BE2C (cell line): Measurements from ENCODE around the gene SHC4. TPM values are rescaled to one million over a fixed set of nuclear protein-coding genes. Genes with fewer than 3 reads are reported as not detected.

ENCODE experiments used
- DNase-seq: peaks from one replicate; pipeline ENCODE4 v3.0.0-alpha.2; 2020
- H3K27me3 ChIP-seq: fragments of 250-450 bp; sonication (Bioruptor Pico); 2 replicates; pipeline ENCODE4 v1.5.1; 2020; ENCODE audit warnings: mild to moderate bottlenecking
- H3K36me3 ChIP-seq: fragments of 250-450 bp; sonication (Bioruptor Pico); 2 replicates; pipeline ENCODE4 v1.5.1; 2020; ENCODE audit warnings: mild to moderate bottlenecking
- H3K4me1 ChIP-seq: fragments of 250-450 bp; sonication (Bioruptor Pico); 2 replicates; pipeline ENCODE4 v1.5.1; 2020
- H3K4me3 ChIP-seq: 2 replicates; pipeline ENCODE4 v1.5.1; 2011; ENCODE audit warnings: low read depth, low read length
- H3K9me3 ChIP-seq: fragments of 250-450 bp; sonication (Bioruptor Pico); 2 replicates; pipeline ENCODE4 v1.5.1; 2020
- polyA plus RNA-seq: library from polyadenylated mRNA; unstranded; fragments of >200 nt; gene quantifications from one replicate; pipeline ENCODE4 v1.2.1, GENCODE V29; 2012; ENCODE audit warnings: low read depth, missing spikeins; ENCODE audit not compliant: insufficient read length, insufficient read depth
- TF ChIP-seq, protein P1 (sequence below): IDR thresholded peaks from 2 replicates; pipeline ENCODE4 v1.5.1; 2012; ENCODE audit warnings: mild to moderate bottlenecking, low read depth, low read length

The SHC4 gene, protein sequence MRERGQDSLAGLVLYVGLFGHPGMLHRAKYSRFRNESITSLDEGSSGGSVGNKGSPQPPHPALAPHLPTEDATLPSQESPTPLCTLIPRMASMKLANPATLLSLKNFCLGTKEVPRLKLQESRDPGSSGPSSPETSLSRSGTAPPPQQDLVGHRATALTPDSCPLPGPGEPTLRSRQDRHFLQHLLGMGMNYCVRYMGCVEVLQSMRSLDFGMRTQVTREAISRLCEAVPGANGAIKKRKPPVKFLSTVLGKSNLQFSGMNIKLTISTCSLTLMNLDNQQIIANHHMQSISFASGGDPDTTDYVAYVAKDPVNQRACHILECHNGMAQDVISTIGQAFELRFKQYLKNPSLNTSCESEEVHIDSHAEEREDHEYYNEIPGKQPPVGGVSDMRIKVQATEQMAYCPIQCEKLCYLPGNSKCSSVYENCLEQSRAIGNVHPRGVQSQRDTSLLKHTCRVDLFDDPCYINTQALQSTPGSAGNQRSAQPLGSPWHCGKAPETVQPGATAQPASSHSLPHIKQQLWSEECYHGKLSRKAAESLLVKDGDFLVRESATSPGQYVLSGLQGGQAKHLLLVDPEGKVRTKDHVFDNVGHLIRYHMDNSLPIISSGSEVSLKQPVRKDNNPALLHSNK
- 0.82 TPM for polyA plus RNA-seq

DNA sequence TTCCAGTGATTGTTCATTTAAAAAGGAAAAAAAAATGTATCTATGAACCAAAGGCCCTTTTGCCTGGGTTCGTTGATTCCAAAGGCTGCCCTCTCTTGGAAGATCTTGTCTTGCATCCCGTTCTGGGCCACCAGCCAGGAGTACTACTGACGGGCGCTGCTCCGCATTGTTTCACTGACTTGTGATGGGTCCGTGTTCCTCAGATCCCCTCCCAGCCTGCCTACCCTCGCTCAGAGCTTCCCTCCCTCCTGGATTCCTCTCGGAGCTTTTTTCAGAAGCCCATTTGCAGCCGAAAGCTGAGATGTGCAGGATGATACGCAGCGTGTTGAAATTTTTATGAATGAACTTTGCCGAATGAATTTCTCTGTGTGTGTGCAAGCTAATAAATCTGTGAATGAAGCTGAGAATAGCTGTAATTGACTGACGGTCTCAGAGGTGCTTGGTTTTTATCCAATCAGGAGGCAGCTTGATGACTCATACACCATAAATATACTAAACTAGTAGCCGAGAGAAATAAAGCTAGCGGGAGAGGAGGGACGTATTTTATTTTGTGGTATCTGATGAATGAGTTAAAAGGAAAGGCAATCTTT, at the start of gene SHC4:
Gene SHC4, minus strand, starts transcription at position 396 of the 590 bp plus-strand sequence. CDS start 904 bp downstream, outside the sequence.
- H3K4me3 ChIP-seq, result peak within 1 kb of the TSS; percentile 81
- H3K9me3 ChIP-seq, result no peaks in the 10 kb centered on the region
- DNase-seq, result peak; percentile 81
- H3K4me1 ChIP-seq, result no peaks in the 10 kb centered on the region
- no peaks in the 10 kb centered on the region for H3K36me3 ChIP-seq
- H3K27me3 ChIP-seq, result no peaks in the 10 kb centered on the region
- TF ChIP-seq, protein P1, sequence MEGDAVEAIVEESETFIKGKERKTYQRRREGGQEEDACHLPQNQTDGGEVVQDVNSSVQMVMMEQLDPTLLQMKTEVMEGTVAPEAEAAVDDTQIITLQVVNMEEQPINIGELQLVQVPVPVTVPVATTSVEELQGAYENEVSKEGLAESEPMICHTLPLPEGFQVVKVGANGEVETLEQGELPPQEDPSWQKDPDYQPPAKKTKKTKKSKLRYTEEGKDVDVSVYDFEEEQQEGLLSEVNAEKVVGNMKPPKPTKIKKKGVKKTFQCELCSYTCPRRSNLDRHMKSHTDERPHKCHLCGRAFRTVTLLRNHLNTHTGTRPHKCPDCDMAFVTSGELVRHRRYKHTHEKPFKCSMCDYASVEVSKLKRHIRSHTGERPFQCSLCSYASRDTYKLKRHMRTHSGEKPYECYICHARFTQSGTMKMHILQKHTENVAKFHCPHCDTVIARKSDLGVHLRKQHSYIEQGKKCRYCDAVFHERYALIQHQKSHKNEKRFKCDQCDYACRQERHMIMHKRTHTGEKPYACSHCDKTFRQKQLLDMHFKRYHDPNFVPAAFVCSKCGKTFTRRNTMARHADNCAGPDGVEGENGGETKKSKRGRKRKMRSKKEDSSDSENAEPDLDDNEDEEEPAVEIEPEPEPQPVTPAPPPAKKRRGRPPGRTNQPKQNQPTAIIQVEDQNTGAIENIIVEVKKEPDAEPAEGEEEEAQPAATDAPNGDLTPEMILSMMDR, result peak; percentile 47

DNA sequence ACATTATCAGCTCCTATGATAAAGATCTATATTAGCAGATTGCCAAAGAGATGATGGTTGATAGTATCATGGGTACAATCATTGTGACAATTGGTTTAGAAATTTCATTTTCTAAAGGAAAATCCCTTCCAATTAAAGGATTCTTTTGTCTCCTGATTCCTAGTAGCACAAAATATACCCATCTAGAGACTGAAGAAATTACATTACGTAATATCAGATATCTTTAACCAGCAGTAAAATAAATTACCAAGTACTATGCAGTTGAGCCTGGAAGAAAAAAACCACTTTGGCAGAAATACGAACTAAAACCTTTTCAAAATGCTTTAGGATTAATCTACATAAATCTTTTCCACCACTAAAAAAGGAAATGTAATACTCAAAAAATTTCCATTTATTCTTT, 35.6 kb upstream of the SHC4 start:
- peaks cover 24% of the 10 kb centered on the region for H3K36me3 ChIP-seq
- no peak overlapping the region for H3K4me3 ChIP-seq
- H3K27me3 ChIP-seq, result no peaks in the 10 kb centered on the region
- H3K4me1 ChIP-seq, result no peaks in the 10 kb centered on the region
- DNase-seq, result no peak
- H3K9me3 ChIP-seq, result no peaks in the 10 kb centered on the region
- TF ChIP-seq, protein P1, result no peak

DNA sequence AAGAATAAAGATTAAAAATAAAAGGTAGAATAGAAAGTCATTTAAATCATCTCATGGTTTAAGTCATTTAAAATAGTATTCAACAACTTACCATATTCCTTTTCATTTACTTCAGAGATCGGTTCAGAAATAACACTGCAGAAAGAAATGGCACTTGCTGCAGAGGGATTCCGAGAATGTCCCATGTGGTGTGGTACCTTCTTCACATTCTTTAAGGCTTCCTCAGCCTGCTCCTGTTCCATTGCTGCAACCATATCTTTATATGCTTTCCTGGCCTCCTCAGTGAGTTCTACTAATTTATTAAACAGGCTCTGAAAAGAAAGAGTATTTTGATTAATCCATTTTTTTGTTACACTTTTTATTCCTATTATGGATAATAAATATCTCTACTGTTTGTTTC, 32.6 kb upstream of the SHC4 start:
- Histone ChIP-seq H3K27me3 (no peaks in the 10 kb centered on the region), H3K4me3 (no peak overlapping the region), H3K9me3 (no peaks in the 10 kb centered on the region), H3K4me1 (no peaks in the 10 kb centered on the region), H3K36me3 (peaks cover 36% of the 10 kb centered on the region)
- DNase-seq, result no peak
- TF ChIP-seq, protein P1, result no peak

DNA sequence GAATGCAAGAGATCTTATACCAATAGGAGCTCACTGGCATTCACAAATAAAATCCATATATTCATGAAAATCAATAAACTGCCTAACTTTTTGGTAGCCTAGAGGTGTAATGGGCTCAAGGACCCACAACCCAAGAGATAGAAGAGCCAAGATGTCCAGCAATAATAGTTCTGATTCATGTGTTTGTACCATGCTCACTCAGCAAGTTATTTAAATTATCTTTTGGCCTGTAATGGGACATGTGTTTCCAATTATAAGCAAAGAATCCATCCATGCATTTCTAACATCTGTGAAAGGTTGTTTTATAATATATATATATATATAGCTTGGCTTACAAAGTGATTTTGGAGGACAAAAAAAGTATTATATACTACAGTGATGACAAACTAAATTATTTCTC, 29.7 kb upstream of the SHC4 start:
- peaks cover 26% of the 10 kb centered on the region for H3K36me3 ChIP-seq
- H3K4me1 ChIP-seq, result no peaks in the 10 kb centered on the region
- H3K27me3 ChIP-seq, result no peaks in the 10 kb centered on the region
- no peak overlapping the region for H3K4me3 ChIP-seq
- TF ChIP-seq, protein P1, result no peak
- H3K9me3 ChIP-seq, result no peaks in the 10 kb centered on the region
- no peak for DNase-seq

DNA sequence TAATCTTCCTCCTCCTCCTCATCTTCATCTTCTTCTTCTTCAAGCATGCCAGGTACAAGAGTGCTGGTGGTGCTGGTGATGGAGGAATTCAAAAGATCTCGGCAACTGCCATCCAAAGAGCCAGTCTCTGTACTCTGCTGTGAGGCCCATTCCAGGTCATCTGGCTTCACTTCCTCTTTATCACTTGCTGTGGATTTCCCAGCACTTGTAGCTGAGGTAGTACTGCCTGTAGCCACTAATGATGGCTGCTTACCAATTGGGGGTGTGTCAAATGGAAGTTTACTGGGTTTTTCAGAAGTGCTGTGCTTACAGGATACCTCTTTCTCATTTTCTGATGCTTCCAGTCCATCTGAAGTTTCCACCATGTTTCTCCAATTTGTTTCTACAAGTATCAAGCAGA, 28.8 kb upstream of the SHC4 start:
- no peak overlapping the region for H3K4me3 ChIP-seq
- TF ChIP-seq, protein P1, result no peak
- no peak for DNase-seq
- peaks cover 23% of the 10 kb centered on the region for H3K36me3 ChIP-seq
- no peaks in the 10 kb centered on the region for H3K9me3 ChIP-seq
- H3K4me1 ChIP-seq, result no peaks in the 10 kb centered on the region
- no peaks in the 10 kb centered on the region for H3K27me3 ChIP-seq
